HEK293T (cell line): ENCODE results near the gene DEDD2.

Experiments used
- ELF4 ChIP-seq: fragments of 450-650 bp; IDR thresholded peaks from 2 replicates; pipeline ENCODE4 v1.6.1; 2017; ENCODE audit warnings: antibody characterized with exemption
- FOXA1 ChIP-seq: fragments of 450-650 bp; IDR thresholded peaks from 2 replicates; pipeline ENCODE4 v1.6.1; 2016; ENCODE audit warnings: mild to moderate bottlenecking
- PKNOX1 ChIP-seq: fragments of 450-650 bp; IDR thresholded peaks from 2 replicates; pipeline ENCODE4 v1.6.1; 2016

DNA sequence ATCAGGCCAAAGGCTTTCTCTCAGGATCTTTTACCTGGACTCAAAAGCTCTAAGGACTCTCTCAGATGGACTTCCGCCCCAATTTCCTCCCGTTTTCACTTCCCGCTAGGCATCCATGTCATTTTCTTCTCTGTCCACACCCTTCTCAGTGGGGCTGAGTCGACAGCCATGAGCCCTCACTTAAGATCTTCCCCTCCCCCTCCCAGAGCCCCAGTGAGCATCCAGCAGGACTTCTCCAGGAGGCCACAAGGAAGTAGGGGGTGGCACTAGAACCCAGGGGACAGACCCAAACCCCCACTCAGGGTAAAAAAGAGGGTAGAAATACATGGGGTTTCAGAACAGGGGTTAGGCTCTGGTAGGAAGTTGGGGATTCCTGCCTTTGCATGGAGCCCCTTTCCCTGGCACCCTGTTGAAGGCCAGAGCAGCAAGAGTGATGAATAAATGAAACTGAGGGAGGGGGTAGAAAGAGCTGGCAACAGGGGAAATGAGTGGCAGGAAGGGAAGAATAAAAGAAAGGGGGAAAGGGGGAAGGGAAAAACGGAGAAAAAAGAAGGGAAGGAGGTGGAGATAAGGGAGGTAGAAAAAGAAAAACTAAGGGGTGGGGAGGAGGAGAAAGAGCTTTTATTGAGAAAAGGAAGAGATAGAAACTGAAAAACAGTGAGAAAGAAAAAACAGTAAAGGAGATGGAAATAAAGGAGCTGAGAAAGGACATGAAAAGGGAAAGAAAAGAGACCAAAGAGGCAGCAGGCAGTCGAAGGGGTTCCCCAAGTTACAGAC is 42.3 kb downstream of the DEDD2 start:
- TF ChIP-seq ELF4, result no peak
- no peak for TF ChIP-seq FOXA1
- TF ChIP-seq PKNOX1, result no peak
